HG03103 (cell line): ENCODE data around the gene TNFSF15.

Experiments
- ATAC-seq: cut with Tn5 transposase; IDR thresholded peaks from one replicate; pipeline ENCODE4 v1.9.1; 2021; ENCODE audit warnings: low read depth; ENCODE audit not compliant: unreplicated experiment

Gene TNFSF15

DNA sequence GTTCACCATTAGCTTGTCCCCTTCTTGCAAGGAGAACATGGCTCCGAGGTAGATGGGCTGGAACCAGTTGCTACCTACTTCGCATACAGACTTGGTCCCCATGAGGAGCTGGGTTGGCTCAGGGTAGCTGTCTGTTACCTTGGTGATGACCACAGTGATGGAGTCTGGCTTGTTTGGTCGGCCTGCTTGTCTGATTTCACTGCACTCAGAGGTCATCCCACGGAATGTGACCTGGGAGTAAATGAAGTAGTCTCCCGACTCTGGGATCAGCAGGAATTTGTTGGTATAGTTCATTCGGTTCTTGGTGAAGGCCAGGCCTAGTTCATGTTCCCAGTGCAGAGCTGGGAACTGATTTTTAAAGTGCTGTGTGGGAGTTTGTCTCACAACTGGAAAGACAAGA, 15.3 kb downstream of the TNFSF15 start:
- no peak for ATAC-seq

DNA sequence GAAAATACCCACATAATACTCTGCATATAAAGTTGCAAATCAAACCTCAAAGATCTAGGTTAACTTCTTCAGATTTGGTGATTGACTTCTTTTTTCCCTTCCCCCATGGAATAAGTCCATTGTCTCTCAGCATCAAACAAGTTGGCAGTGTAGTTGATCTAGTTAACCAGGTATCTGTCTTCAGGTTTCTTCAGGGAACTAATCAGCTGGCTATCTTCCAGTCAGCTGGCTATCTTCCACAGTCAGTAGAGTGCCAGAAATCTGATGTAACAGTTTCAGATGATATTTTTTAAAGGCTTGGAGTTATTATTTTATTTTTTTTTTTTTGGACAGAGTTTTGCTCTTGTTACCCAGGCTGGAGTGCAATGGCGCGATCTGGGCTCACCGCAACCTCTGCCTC, 16.8 kb downstream of the TNFSF15 start:
- no peak for ATAC-seq

DNA sequence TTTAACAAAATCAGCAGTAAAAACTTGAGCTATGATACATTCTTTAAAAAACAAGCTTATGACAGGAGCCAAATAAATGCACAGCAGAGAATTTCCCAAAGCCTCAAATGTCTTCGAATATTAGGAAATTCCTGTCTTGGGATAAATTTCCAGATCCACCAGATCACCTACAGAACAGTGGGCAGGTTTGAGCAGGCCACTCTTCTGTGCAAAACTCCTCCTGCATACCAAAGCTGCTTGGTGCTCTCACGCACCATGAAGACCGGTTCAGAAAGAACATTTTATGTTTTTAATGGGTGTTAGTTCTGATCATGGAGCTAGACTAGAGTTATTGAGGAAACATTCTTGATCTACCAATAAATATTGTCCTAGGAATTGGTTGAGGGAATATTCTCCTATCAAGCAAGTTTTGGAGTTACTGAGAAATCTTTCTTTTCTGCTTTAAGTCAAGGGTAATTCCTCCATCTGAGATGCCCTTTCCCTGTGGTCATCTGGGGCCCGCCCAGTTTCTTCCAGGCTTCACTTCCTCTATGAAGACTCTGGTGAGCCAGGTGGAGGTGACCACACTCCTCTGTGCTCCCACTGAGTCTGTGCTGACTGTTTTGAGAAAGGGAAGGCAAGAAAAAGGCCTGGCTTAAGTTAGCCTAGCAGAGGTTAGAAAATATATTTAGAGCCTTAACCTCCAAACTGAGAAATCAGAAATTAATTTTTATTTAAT, 17.9 kb downstream of the TNFSF15 start:
- ATAC-seq = no peak

DNA sequence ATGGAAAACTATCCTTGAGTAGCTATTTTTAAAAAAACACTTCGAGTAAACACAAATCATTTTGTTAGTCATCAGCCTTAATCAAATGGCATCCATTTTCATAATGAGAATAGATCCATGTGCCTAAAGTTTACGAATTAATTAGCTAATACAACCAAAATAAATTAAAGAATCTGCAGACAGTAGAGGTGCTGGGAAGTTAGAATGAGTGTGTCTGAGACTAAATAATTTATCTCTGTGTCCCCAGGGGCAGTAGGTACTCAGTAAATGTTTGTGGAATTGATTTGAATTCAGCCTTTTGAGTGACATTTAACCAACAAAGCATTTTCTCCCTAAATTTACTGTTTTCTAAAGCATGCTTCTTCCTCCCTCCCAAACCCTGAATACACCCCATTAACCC, 18.6 kb downstream of the TNFSF15 start:
- no peak for ATAC-seq

DNA sequence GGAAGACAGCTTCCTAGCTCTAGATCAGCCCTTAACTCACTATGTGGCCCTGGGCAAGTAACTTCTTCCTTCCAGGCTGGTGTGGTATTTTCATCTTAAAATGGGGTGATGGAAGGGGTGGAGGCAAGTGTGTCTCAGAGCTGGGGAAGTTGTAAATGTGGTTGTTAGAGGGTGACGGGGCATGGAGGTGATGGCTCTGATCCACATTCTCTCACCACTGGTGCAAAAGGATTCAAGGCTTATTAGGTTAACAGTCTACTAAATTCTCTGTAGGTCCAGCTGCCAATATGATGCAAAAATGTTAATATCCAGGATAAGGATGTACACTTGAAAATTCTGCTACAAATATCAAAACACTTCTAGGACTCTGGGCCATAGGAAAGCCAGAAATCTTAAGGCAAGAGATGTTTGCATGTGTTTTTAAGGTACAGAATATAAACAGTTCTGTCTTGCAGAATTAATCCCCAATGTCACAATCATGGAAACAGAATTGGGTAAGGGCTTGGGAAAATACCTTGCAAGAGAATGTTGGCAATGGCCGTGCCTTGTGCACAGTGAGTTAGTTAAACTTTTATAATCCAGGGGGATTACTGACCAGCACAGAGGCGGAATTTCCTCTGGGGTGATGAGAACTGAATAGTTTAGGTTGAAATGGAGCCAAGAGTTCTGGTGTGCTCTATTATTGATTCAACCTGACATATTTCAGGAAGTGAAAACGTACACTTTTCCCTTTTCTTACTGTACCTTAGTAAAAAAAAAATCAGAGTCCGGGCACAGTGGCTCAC, 19.8 kb downstream of the TNFSF15 start:
- ATAC-seq = no peak

DNA sequence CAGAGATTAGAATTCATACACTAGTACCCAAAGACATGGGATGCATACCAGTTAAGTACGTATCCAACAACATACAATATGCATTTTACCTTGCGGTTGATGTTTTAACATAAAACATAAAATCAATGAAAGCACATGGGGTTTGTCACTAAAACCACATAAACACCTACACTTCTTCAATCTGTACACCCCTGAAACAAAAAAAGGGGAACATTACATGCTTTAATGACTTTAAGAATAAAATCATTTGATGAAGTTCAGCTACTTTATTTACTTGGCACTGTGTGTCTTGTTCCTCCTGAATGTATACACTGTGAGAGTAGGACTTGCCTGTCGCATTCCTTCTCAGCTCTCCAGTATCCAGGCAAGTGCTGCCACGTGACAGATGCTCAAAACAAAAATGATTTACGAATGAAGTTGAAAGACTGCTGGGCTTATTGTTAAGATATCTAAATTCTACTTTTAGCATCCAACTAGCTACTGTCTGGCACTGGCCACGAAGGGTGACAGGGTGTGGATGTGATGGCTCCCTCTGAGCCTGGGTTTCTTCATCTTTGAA, 21.0 kb downstream of the TNFSF15 start:
- ATAC-seq = no peak

DNA sequence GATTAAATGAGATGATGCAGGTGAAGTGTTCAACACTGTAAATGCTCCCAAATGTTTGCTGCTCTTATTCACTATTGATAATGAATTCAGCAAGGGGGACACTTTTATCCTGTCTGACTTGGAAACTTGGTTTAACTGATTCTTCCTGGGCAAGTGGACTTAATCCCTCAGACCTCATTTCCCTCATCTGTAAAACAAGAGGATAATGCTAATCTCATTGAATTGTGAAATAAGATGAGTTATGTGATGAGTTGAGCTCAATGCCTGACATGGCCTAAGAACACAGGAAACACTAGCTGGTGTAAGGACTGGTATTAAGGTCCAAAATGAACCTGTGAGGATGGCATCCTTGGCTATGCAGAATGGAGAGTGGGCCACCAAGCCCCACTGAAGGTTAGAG, 23.3 kb downstream of the TNFSF15 start:
- ATAC-seq = no peak

DNA sequence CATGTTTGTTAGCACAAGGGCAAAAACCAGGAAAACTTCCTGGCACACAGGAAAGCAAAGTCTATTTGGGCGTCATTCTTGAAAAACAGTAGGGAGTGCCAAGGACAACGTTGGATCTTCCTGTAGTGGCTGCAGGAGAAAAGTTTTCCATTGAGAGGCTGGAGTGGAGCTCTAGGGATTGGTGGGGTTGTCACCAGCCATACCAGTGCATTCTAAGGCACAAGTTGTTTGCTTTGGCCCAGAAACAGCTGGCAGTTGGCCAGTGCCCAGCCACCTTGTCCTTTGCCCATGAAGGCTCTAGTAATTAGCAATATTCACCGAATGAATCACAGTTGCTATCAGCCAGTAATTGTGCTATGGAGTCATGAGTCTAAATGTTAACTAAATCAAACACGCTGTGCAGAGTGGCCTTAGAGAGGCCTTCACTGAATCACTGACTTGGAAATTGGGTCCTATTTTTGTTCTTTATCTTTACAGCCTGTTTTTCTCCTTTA, 26.4 kb downstream of the TNFSF15 start:
- ATAC-seq = no peak

DNA sequence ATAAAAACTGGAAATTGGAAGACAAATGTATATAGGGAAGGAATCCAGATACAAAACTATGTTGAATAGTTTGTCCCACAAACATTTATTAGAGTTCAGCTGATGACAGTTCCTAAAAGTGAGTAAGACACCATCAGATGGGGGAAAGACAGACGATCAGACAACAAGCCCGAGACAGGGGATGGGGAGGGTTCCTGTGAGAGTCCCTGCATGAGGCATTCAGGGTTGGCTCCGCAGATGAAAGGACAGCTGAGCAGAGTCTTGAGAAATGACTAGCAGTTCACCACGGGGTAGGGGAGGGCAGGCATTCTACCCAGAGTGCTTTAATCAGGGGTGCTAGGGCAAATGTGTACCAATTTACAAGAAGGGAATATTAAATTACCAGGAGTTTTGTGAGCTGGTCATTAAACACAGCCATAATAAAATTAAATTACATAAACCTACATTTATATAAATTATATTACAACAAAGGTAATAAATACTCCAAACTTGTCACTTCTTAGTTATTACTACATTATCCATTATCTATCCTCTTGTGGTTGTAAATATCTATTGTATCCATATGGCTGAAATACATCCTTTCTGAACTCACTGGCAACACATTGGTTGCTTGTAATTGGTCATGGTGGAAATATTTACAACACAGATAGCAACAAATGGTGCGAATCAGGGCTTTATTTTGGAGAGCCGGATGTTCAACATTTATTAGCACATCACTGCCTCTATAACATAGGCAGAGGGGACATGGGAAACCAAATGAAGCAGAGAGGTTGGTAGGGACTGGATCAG, 27.8 kb downstream of the TNFSF15 start:
- ATAC-seq = no peak

DNA sequence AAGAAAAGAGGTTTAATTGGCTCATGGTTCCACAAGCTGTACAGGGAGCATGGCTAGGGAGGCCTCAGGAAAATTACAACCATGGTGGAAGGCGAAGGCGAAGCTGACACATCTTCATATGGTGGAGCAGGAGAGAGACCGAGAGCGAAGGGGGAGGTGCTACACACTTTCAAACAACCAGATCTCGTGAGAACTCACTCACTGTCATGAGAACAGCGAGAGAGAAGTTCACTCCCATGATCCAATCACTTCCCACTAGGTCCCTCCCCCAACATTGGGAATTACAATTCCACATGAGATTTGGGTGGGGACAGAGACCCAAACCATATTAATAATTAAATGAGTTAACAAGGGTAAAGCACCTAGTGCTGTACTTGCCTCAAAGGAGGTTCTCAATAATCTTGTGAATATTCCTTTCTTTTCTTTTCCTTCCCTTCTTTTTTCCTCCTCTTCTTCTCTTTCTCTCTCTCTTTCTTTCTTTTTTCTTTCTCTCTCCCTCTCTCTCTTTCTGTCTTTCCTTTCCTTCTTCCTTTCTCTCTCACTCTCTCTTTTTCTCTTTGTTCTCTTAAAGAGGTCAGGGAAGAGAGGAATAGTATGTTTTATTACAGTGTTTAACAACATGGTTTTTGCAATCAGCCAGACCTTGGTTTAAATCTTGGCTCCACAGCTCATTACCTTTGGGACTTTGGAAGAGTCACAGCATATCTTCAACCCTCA, 29.0 kb downstream of the TNFSF15 start:
- ATAC-seq = no peak

DNA sequence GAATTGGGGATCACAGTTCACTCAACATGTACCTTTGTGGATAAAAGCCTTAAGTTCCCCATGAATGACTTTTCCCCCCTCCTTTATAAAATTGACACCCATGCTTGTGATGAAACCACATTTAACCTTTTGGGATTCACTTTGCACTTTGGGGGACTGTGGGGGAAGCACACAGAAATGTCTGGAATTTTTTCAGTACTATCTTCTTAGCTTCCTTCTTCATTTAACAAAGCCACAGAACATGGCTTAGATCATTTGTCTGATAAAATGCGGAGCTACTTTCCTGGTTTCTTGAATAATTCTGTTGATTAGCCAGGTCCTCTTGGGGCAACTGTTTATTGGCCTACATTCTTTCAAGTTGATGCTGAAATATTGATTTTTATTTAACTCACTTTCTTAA, 29.9 kb downstream of the TNFSF15 start:
- no peak for ATAC-seq

DNA sequence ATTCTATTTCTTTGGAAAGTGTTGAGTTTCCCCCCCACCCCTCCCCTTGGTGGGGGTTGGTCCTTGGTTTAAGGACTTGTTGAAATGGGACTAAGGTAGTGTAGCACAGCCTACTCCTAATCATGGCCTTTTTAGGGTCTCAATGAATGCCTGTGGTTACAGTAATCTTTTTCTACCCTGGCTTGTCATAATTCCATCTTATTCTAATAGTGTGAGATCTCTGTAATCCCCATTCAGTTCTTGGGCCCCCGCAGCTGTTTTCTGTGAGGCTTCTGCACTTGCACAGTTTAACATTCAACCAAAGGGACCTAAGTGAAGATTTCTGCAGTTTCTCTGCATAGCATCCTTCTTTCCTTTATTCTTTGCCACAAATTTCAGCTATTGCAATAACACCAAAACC, 30.7 kb downstream of the TNFSF15 start:
- no peak for ATAC-seq

DNA sequence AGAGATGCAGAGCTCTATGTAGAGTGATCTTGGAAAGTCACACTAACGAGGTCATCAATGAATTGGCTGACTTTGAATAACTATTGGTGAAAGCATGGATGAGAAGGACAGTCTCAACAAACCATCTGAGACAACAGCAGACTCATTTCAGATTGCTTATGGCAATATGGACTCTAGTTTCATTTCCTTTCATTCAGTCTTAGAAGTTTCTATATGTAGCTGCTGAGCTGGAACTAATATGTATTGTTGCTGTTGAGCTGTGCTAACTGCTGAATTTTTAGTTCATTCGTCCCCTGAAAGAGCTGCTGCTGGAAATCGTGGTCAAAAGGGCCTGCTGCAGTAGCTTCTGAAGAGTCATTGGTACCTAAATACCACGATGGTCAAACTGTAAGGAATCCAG, 31.3 kb downstream of the TNFSF15 start:
- ATAC-seq = no peak

DNA sequence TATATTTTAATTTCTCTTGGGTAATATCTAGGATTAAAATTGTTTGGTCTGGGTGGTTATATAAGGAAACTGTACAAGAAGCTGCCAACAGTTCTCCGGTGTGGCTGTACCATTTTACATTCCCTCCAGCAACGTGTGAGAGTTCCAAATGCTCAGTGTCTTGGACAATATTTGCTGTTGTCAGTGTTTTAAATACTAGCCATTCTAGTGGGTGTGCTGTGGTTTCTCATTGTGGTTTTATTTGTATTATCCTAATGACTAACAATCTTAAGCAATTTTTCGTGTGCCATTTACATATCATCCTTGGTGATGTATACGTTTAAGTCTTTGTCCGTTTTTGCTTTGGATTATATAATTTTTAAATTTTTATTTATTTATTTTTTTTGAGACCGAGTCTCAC, 34.0 kb downstream of the TNFSF15 start:
- no peak for ATAC-seq

DNA sequence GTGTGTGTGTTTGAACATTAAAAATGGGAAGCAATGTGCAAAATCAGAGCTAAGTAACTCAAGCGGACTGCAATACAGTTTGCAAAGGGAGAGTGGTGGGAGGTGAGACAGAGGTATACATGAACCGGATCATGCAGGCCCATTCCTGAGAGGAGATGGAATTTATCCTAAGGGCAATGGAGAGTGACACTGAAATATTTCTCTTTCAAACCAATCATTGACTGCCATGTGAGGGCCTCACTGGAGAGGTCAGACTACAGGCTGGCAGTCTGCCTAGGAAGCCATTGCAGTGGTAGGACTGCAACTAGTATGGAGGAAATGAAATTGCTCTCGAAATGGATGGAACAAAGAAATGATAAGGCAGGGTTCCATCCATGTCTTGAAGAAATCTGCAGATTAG, 34.8 kb downstream of the TNFSF15 start:
- ATAC-seq = no peak

DNA sequence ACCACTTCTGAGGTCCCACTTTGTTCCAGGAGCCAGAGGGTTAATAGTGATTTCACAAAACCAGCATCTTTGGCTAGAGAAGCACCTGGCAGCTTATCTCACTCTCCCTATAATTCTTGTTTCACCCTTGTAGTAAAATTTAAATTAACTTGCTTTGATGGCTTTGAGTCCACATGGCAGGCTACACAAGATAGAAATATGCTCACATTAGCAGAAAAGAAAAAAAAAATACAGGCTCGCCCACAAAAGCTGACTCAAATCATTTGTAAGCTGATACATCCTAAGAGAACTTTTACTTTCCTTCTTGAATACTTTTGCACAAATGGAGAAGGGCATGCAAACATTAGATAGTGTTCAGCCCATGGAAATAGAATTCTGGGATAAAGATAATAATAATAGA, 36.2 kb downstream of the TNFSF15 start:
- ATAC-seq = no peak

DNA sequence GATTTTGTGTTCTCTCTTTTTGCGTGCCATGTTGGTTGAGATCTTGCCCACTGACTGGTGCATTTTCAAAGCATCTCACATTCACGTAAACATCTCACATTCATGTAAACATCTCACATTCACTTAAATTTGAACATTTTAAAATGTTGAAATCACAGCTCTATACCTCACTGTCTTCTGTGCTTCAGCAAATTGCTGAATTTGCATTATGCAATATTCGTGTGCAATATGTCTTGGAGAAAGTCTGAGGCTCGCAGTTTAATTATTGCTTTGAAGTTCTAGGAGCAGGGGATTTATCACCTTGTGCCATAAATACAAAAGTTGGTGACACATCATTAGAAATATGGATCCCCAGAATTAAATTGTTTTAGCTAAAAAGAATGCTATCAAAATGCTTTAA, 42.6 kb downstream of the TNFSF15 start:
- ATAC-seq = no peak

DNA sequence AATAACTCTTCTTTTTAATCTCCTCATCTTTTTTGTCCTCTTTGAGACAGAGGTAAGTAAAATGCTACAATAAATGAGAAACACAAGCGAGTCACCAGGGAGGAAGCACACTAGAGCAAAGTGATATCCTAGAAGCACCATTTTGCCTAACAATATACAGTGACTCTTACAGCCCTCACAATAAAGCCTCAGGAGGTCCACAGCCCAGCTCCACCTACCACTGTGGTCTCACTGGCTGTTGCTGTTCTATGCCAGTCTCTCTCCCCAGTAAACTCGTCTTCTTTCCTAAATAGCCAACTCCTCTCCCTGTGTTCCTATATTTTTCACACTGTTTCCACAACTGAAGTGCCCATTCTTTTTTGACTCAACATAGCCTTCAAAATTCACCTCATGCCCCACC, 44.3 kb downstream of the TNFSF15 start:
- no peak for ATAC-seq

DNA sequence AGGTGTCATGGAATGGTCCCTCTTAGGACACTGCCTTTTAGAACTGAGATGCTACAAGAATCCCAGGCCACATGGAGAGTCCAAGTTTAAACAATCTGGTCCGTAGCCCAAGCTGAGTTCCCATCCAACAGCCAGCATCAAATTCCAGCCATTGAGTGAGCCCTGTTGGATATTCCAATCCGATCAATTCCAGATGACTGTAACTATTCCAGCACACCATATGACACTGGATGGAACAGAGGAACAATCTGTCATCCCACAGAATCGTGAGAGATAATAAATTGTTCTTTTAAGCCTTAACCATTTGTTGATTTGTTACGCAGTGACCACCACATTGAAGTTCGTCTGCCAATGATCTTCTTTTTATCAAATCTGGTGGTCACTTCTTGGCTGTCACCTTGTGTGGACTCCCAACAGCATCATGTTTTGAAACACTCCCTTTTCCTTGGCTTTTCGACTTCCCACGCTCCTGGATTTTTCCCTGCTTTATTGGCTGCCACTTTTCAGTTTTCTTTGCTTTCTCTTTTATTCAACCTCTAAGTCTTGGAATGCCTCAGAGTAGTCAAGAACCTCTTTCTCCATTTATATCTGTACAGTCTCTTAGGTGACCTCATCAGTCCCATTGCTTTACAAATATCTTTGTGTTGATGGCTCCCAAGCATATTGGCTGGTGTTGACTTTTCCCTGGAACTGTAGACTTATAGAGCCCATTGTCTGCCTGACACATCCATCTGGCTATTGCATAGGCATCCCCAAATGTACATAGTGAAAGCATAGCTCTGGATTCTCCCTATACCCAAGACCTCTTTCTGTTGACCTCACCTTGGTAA, 46.1 kb downstream of the TNFSF15 start:
- ATAC-seq = no peak

DNA sequence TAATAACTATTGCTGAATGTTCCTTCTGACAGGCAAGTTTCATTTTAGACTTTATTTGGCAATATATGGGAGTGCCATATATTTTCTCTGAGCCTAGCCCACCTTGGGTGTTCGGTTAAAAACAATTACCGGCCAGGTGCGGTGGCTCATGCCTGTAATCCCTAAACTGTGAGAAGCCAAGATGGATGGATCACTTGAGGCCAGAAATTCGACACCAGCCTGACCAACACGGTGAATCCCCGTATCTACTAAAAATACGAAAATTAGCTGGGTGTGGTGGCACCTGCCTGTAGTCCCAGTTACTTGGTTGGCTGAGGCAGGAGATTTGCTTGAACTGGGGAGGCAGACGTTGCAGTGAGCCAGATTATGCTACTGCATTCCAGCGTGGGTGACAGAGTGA, 47.9 kb downstream of the TNFSF15 start:
- no peak for ATAC-seq
